Adrenal gland (tissue), 12 donors: ENCODE results near the gene RBM17. TPM values are rescaled to one million over a fixed set of nuclear protein-coding genes. Genes with fewer than 3 reads are reported as not detected.

Experiments
- DNase-seq, 7 donors: peaks; one replicate each; pipeline ENCODE4 v3.0.0-alpha.2; 2019 to 2020
- H3K27ac ChIP-seq, 5 donors: fragments of 200-600 bp; sonication (generic) in 4 of 5; 1 replicate in 3 of 5; 2 replicates in 2 of 5; pipeline versions ENCODE4 v1.5.1 to v1.8.0; 2016 to 2020; ENCODE audit warnings: mild to moderate bottlenecking in 1 of 5
- H3K27me3 ChIP-seq: fragments of 200-600 bp; 2 replicates; pipeline ENCODE4 v1.8.0; 2021
- H3K36me3 ChIP-seq, 2 donors: fragments of 200-600 bp; replicated peaks in 1 of 2; 1 replicate in 1 of 2; 2 replicates in 1 of 2; pipeline versions ENCODE4 v1.5.1 to v1.8.0; 2018 to 2022
- H3K4me1 ChIP-seq, 2 donors: fragments of 200-600 bp; replicated peaks in 1 of 2; 1 replicate in 1 of 2; 2 replicates in 1 of 2; pipeline versions ENCODE4 v1.5.1 to v1.8.0; 2018 to 2021
- H3K4me3 ChIP-seq, 4 donors: fragments of 200-600 bp; sonication (generic) in 3 of 4; one replicate each; pipeline ENCODE4 v1.5.1; 2016 to 2018
- H3K9me3 ChIP-seq, 3 donors: fragments of 200-600 bp; sonication (generic) in 1 of 3; replicated peaks in 1 of 3; 1 replicate in 2 of 3; 2 replicates in 1 of 3; pipeline versions ENCODE4 v1.5.1 to v1.8.0; 2016 to 2021
- POLR2A ChIP-seq, 2 donors: fragments of 450-650 bp; IDR thresholded peaks; one replicate each; pipeline ENCODE4 v1.6.1; 2017; ENCODE audit warnings: antibody characterized with exemption in 2 of 2, mild to moderate bottlenecking in 2 of 2, moderate library complexity in 1 of 2
- WGBS, 4 donors: extraction: QIAGEN DNeasy Blood & Tissue Kit in 2 of 4; methylation state at CpG; one replicate each; pipeline versions ENCODE4 v1.1.5 to v1.1.7; 2013 to 2017; 5-methylcytosine and 5-hydroxymethylcytosine counted together
- intact Hi-C, 2 donors: fragments of 100-400 bp; cut with DNase I; formaldehyde crosslinking; loops; one replicate each; pipeline versions ENCODE4 v1.14.1 to v1.15.0; 2022 to 2023
- polyA plus RNA-seq, 3 donors: library from polyadenylated mRNA; stranded (reverse); fragments of 200-250 nt in 2 of 3; fragments of 350-450 nt in 1 of 3; fragmentation: Illumina TruSeq in 1 of 3; extraction: RNeasy Lipid Tissue Mini Kit (QIAGEN cat#74804) in 1 of 3; gene quantifications; one replicate each; pipeline ENCODE4 v1.2.3, GENCODE V29; 2013 to 2014
- total RNA-seq, 9 donors: library from RNA; depleted of rRNA in 4 of 9; stranded (reverse); fragments of >200 nt in 4 of 9; fragments of 120-200 nt in 1 of 9; fragmentation: NEBNext Ultra II Directional in 1 of 9; extraction: Animal tissue kit (Norgen Biotek cat#: 25700) in 1 of 9; gene quantifications; one replicate each; pipeline versions ENCODE4 v1.1.0 to v1.2.4, GENCODE V29; 2013 to 2023
- TF ChIP-seq, protein P1 (sequence below), 6 experiments: fragments of 450-650 bp in 4 of 6; fragments of 200-600 bp in 2 of 6; sonication (generic) in 1 of 6; IDR thresholded peaks; 1 replicate in 5 of 6; 2 replicates in 1 of 6; pipeline versions ENCODE4 v1.5.1 to v1.8.0; 2016 to 2021; ENCODE audit warnings: antibody characterized with exemption in 6 of 6, mild to moderate bottlenecking in 2 of 6, moderate library complexity in 1 of 6
- donor health status: healthy with polysubstance abuse.
- donor health status: Bipolar disorder and iron deficiency.
- donor health status: DM: yes; HTN: yes; CAD: no.
- donor health status: DM: no; HTN: no; CAD: no.
- donor health status: DM: no; HTN: no; CAD: no.
- donor health status: DM: yes; HTN: yes; CAD: no.

The RBM17 gene
- total and polyA plus RNA-seq, 12 donors, result 31.9 to 123 (median 66.0) TPM

DNA sequence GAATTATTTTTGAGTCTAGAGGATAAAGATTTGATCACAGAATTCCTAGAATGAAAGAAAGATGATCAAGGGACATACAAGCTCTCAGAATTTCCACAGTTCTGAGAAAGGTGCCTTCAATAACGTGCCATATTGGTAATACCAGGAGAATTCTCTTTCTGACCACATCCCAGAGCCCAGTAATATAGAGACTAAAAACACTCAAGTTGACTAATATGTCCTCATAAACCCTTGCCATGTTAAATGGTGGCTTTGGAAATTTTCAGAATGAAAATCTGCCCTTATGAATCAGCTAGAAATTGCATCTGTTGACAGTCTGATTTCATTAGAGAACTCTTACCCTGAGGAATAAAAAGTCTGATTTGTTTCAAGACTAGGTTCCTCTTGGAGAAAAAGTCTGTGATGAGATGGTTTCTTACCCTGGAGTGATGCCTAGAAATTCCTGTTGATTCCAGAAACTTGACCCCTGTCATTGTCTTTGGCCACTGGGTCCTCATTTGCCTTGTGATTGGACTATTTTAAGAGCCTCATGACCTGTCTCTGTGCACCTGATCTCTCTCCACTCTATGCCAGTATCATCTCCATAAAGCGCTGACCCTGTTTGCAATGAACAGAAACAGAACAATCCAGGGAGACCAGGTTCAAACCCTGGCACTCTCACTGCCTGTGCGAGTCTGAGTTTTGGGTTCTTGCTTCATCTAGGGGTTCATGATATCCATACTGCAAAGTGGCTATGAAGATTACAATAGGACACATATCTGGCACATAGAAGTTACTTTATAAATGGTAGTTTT lies 30.0 kb upstream of the RBM17 start:
- intact Hi-C loops, result no loop called here
- H3K36me3 ChIP-seq, result no peaks in the 10 kb centered on the region
- DNase-seq, result peak in 1 of 7 donors; percentile 25
- peaks cover 0 to 6% of the 10 kb centered on the region in 2 donors for H3K4me1 ChIP-seq
- no peaks in the 10 kb centered on the region for H3K9me3 ChIP-seq
- 83 to 92% (median 86%) methylated on average over 3 of the region's 3 CpGs for WGBS, 4 donors
- H3K4me3 ChIP-seq, result no peak overlapping the region
- no peaks in the 10 kb centered on the region for H3K27me3 ChIP-seq
- no peak overlapping the region for H3K27ac ChIP-seq
- TF ChIP-seq, protein P1, sequence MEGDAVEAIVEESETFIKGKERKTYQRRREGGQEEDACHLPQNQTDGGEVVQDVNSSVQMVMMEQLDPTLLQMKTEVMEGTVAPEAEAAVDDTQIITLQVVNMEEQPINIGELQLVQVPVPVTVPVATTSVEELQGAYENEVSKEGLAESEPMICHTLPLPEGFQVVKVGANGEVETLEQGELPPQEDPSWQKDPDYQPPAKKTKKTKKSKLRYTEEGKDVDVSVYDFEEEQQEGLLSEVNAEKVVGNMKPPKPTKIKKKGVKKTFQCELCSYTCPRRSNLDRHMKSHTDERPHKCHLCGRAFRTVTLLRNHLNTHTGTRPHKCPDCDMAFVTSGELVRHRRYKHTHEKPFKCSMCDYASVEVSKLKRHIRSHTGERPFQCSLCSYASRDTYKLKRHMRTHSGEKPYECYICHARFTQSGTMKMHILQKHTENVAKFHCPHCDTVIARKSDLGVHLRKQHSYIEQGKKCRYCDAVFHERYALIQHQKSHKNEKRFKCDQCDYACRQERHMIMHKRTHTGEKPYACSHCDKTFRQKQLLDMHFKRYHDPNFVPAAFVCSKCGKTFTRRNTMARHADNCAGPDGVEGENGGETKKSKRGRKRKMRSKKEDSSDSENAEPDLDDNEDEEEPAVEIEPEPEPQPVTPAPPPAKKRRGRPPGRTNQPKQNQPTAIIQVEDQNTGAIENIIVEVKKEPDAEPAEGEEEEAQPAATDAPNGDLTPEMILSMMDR (IDR thresholded peaks at IDR 0.05), result no peak
- TF ChIP-seq POLR2A (IDR thresholded peaks at IDR 0.05), result no peak

DNA sequence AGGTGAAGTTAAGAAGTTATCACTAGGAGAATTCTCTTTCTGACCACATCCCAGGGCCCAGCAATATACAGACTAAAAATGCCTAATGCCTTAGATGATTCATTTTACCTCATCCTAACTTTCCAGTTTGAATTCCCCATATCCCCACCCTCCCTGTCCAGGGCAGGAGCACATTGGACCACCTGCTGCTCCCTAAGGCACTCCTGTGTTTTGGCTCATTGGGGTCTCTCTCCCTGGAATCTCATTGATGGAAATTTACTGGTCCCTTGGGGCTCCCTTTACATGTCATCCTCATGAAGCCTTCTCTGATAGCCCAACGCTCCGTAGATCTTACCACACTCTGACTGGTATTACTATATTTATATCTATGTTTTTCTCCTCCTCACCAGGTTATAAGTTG lies 29.3 kb upstream of the RBM17 start:
- no peaks in the 10 kb centered on the region for H3K27me3 ChIP-seq
- H3K4me3 ChIP-seq, result no peak overlapping the region
- H3K36me3 ChIP-seq, result no peaks in the 10 kb centered on the region
- intact Hi-C loops, result no loop called here
- 69 to 93% (median 87%) methylated on average over 2 of the region's 2 CpGs for WGBS, 4 donors
- peaks cover 0 to 6% of the 10 kb centered on the region in 2 donors for H3K4me1 ChIP-seq
- no peak for TF ChIP-seq POLR2A (IDR thresholded peaks at IDR 0.05)
- TF ChIP-seq, protein P1 (IDR thresholded peaks at IDR 0.05), result no peak
- H3K9me3 ChIP-seq, result no peaks in the 10 kb centered on the region
- H3K27ac ChIP-seq, result no peak overlapping the region
- DNase-seq, result peak in 1 of 7 donors; percentile 5

DNA sequence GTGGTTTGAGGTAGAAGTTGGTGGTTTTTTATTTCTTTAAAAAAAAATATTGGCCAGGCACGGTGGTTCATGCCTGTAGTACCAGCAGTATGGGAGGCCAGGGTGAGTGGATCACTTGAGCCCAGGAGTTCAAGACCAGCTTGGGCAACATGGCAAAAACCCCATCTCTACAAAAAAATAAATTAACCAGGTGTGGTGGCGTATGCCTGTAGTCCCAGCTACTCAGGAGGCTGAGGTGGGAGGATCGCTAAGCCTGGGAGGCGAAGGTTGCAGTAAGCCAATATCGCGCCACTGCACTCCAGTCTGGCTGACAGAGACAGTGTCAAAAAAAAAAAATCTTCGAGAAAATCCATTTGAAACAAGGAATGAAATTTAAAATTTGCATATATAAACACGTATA lies 27.8 kb upstream of the RBM17 start:
- intact Hi-C loops, result no loop called here
- TF ChIP-seq, protein P1 (IDR thresholded peaks at IDR 0.05), result no peak
- TF ChIP-seq POLR2A (IDR thresholded peaks at IDR 0.05), result no peak

GRCh38 chr10:6062101-6062771 lies 26.6 kb upstream of the RBM17 start, which contains the start of gene IL2RA:
Gene IL2RA (minus strand): TSS chr10:6062367. CDS start chr10:6062151, 216 bp downstream.
- H3K27me3 ChIP-seq, result no peaks in the 10 kb centered on the region
- no peak within 1 kb of the TSS for H3K27ac ChIP-seq
- H3K4me1 ChIP-seq, result peaks cover 0 to 17% of the 10 kb centered on the region in 2 donors
- H3K36me3 ChIP-seq, result no peaks in the 10 kb centered on the region
- intact Hi-C loops, result no loop called here
- WGBS, 4 donors, result 70 to 81% (median 76%) methylated on average over 17 to 18 of the region's 18 CpGs
- no peaks in the 10 kb centered on the region for H3K9me3 ChIP-seq
- no peak within 1 kb of the TSS for H3K4me3 ChIP-seq
- TF ChIP-seq, protein P1 (IDR thresholded peaks at IDR 0.05), result no peak
- TF ChIP-seq POLR2A (IDR thresholded peaks at IDR 0.05), result no peak
- DNase-seq, result peak in 3 of 7 donors; percentile 21 to 50 (median 33)

More for the DNA sequence above, 27.8 kb upstream of the RBM17 start:
- no peaks in the 10 kb centered on the region for H3K27me3 ChIP-seq
- no peaks in the 10 kb centered on the region for H3K9me3 ChIP-seq
- H3K36me3 ChIP-seq, result no peaks in the 10 kb centered on the region
- no peak for DNase-seq
- H3K4me1 ChIP-seq, result peaks cover 0 to 15% of the 10 kb centered on the region in 2 donors
- WGBS, 4 donors, result 82 to 89% (median 84%) methylated on average over 8 of the region's 8 CpGs
- H3K27ac ChIP-seq, result no peak overlapping the region
- no peak overlapping the region for H3K4me3 ChIP-seq
